ENCODE results near the gene NUDCD3.

The NUDCD3 gene

DNA sequence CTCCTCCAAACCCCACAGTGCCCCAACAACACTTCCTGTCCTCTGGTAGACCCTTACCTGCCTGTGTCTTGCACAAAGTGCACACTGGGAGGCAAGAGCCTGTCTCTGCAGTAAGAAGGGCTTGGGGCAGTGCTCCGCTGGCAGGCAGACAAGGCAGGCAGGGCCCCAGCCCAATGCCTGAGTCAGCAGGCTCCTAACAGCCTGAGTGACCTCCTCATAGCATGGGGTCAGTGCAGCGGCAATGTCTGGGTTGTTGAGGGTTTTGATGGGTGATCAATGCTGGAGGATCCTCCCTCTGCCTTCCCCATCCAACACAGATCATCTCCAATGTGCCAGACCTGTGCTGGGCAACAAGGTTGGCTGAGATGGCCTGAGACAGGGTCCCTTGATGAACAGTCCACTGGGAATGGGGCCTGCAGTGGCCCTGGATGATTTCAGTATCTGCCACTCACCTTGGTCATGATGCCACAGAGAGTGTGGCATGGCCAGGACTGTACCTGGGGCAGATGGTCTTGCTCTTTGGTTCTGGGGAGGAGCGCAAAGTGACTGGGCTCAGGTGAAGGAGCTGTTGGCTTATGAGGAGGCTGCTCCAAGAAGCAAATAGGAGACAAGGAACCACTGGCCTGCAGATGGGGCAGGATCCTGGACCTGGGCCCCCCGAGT lies 109.5 kb downstream of the NUDCD3 start:
- no peak for DNase-seq

DNA sequence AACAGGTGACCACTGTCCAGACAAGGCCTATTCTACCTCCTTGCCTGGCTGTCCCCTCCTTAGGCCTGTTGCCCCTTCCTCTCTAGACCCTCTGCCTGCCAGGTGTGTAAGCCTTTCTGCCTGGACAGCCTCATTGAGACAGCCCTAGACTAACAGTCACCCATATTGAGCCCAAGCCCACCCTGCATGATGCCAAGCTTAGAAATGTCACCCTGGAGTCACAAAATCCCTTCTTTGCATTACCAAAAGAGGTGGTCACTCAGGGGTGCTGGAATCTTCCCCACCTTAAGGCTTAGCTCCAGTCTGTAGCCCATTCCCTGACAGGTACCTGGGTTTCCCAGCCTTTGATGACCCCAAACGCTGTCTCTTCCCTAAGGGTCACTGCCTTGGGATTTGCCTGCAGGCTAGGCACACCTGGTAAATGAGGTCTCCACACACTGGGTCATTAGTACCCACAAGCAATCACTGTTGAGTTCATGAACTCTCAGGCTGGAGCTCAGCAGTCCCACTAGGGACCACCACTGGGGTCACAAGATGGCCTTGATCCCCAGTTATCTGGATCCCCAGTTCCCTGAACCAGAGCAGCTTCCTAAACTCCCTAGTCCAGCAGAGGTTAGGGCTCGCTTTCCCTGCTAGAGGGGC lies 110.1 kb downstream of the NUDCD3 start:
- DNase-seq, result no peak

DNA sequence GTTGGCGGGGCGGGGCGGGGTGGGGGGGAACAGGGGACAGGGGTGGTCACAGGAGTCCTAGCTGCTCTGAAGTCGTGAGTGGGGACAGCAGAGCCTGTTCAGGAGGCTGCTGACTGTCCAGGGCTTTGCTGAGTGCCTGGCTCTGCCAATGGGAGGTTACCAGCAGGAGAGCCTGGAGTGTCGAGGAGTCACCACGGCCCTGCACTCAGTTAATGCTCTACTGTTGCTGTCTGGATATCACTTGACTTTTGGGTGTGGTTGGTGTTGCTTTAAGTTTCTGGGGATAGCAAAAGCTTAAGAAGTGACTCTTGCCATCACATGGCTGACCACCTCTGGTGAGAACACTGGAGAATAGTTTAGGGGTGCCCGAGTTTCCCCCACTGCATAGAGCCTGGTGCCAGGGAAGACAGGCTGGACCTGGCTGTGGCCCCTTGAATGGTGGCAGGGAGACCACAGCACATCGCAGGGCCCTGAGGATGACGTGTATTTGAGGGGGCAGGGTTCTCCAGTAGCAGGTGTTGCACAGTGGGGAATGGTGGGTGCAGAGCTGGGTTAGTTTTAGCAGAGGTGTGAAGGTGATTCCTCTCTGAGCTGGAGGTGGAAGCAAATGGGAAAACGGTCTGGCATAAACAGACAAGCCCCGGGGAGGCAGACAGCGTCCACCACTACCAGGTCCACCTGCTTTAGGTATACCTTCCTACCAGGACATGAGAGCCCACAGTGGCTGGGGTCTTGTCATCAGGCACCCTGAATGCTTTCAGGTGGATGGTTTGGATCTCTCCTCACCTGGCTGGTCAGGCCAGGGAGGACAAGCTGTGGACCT lies 110.9 kb downstream of the NUDCD3 start:
- DNase-seq, result no peak

DNA sequence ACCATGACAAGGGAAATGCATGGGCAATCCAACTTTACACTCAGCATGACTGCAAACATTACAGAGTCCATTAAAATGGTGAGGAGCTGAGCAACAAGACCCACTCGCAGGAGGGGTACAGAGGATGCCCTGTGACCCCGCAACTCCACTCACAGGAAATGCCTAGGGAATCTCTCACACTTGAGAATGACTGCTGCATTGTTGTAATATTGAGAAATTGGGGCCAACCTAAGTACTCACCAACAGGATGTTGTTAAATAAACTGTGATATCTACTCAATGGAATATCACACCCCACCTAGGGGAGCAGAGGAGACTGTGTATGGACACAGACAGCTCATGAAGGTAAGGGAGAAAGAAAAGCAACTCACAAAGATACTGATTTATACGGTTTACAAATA lies 111.7 kb downstream of the NUDCD3 start:
- no peak for DNase-seq

DNA sequence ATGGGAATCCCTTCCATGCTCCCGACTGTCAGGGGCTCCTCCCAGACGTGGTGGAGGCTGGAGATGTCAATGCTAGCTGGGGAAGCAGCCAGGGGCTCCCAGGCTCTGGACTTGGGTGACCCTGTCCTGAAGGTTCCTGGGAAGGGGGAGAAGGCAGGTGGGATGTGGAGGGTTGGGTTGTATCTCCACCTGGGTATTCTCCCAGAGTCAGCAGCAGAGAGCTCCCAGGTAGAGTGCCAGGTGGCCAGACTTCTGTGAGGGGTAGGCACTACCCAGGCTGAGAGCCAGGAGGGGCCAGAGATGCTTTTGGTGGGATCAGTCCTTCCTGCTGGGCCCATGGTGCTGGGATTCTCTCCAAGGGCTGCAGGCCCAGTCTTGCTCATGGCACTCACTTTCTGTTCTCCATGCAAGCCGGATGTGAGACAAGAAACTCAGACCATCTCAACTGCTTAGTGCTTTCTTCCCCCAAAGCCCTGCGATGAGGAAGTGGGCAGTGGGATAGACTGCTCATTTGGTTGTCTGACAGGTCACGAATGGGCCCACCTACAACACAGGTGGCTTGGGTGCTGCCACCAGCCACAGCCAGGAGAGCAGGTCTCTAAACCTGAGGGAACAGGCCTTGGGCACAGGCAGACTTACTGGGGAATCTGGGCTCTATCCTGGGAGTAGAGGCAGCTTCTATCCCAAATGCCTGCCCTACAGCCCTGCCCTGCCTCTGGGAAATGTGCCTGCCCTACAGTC lies 112.6 kb downstream of the NUDCD3 start:
- DNase-seq, result no peak

DNA sequence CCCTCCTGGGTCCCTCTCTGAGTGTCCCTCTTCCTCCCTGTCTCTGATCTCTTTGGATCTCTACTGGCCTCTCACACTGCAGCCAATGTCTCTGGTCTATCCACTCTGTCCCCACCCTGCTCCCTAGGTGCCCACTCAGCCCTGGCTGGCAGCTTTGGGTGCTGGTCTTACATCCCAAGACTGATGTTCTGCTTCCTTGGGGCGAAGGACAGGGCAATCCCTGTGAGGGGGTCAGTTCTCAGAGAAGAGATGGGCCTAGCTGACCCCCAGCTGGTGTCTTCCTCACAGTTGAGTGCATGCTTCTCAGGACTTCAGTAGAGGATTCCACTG lies 113.4 kb downstream of the NUDCD3 start:
- DNase-seq, result no peak

DNA sequence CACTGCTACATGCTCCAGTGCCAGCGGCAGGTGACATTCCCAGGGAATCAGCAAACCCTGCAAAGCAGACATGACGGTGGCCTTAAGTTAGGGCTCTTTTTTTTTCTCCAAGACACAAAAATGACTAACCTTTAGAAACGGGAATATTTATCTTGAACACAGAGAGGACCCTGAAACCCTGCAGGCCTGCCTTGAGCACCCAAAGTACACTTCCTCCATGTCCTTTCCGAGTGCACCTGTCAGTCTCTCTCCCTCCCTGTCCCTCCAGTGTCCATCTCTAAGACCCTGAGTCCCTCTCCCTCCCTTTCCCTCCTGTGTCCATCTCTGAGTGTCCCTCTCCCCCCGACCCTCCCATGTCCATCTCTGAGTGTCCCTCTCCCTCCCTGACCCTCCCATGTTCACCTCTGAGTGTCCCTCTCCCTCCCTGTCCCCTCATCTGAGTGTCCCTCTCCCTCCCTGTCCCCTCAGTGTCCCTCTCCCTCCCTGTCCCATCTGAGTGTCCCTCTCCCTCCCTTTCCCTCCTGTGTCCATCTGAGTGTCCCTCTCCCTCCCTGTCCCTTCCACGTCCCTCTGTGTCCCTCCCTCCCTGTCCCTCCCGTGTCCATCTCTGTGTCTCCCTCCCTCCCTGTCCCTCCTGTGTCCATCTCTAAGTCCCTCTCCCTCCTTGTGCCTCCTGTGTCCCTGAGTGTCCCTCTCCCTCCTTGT lies 113.9 kb downstream of the NUDCD3 start:
- no peak for DNase-seq

DNA sequence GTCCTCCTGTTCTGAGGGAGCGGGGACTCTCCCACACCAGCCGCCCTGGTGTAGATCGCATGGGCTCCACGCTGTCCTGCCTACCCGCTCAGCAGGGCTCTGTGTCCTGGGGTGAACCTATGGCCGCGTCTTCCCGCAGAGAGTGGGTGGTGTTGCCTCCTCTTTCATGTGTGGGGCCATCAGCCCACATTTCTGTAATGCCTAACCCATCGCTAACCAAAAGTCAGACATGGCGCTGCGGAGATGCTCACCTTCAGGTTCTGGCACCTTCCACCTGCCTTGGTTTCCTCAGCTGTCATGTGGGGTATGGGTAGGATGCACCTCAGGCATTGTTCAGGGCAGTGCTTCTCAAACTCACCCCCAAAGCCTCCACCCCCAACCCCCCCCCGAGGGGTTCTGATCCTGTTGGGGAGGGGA lies 114.5 kb downstream of the NUDCD3 start:
- DNase-seq, result no peak

DNA sequence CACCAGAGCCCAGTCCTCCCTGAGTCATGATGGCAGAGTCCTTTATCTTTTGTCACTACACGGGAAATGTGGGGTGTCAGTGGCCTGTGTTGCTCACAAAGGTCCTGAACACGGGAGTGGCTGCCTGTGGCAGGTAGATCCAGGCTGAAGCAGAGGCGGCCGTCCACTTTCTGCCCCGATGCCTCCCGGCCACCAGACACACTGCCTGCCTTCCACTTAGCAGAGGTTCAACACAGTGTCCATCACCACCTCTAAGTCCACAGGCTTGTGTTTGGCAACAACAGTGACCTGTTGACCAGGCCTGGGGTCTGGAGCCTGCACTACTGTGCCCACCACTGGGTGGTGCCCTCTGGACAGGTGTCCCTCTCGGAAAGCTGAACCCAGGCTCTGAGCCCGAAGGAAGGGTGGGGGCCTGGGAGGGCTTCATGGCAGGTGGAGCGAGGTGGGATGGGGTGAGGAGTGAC lies 115.2 kb downstream of the NUDCD3 start:
- DNase-seq, result no peak

DNA sequence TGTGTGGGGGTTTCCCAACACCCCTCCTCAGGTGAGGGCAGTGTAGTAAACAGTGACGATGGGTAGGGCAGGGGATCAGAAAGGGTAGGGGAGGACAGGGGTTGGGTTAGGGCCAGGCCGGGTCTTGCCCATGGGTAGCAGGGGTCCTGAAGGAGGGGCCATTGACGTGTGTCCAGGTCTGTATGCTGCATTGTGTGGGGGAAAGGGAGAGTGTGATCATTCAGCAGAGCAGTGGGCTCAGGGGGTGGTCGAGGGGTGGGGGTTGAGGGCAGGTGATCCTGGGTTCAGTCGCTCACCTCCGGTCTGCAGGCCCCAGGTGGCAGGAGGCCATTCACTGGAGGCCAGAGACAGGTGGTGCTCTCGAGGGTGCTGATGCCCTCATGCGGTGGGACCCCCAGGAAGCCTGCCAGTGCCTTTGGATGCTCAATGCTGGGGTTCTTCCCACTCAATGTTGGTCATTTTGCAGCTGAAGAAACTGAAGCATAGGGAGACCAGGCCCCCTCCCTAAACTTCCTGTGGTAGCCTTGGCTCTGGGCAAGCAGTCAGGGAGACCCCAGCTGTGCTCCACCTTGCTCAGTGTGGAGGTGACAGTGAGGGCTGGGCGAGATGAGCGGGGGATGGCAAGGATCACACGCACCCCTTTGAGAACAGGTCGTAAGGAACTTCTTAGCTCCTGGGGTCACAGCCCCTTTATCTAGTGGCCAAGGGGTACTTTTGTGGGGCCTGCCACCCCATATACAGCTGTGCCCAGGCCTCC lies 116.3 kb downstream of the NUDCD3 start:
- DNase-seq, result no peak

DNA sequence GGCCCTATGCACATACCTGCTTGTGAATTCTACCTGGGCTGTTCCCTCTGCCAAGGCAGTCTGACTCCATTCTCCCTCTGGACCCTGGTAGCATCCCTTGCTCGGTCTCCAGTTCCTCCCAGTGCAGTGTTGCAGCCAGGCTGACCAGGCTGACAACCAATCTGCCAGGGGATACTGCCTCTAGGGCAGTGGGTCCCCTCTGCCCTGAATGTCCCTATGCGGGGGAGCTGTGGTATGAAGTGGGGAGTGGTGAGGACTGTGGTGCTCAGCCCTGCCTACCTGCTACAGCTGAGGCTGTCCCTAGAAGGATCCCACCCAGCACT lies 117.1 kb downstream of the NUDCD3 start:
- DNase-seq, result no peak

DNA sequence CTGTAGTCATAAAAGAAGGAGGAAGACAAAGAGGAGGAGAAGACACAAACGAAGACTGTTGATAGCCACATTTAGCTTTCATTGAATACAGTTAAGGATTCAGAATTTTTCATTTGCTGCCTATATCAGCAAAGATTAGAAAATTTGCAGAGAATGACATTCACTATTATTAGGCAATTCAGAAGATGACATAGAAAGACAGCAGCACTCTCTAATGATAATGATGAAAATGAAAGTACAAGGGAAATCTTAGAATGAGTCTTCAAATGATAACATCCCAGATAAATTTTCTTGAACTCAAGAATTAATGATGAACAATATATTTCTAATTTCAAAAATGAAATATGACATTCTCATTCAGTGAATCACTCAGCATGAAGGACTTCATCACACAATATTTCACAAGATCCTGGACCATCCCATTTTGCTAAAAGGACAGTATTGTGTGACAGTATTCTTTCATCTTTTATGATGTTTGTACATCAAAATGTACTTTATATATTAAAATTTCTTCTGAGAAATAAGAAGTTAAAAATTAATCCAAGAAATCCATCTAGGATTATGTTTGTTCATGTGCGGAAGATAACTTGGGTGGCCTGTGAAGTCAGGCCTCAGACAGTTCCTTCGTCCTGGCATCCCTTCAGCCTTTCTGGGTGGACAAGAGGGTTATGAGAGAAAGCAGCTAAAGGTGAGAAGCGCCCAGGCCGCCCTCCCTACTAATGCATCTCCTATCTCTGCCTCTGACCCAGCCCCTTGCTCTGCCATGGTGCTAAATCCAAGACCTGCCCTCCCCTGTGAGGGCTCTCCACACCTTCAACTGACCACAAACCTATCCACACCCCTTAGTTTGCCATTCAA lies 117.7 kb downstream of the NUDCD3 start:
- no peak for DNase-seq

DNA sequence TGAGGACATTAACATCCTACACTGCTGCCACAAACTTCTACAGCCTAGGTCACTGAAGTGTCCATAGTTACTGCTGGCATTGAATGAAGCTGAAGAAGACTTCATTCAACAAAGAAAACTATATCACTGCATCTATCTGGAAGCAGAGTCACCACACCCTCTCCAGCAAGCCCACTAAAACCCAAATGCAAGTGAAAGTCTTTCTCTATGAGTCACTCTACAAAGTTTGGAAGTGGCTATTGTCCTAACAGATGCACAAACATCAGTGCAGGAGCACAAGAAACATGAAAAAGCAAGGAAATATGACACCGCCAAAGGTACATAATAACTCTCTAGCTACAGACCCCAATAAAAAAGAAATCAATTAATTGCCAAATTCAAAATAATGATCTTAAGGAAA lies 121.6 kb downstream of the NUDCD3 start:
- DNase-seq, result no peak

DNA sequence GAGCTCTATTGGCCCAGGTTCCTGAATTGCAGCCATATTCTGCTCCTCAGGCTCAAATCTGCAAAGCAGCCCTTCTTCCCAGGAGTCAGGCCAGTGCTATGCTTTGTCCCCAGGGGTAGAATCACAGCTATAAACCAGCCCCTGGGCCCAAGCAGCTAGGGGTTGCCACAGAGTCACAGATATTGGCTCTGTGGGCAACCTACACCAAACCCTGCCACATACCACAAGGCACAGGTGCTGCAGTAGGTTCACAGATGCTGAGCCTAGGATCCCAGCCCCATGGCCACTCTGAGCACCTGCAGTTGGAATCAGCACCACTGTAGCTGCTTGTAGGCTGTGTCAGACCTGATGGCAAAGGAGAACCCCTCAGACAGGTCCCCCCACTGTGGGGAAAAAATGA lies 122.0 kb downstream of the NUDCD3 start:
- DNase-seq, result no peak

DNA sequence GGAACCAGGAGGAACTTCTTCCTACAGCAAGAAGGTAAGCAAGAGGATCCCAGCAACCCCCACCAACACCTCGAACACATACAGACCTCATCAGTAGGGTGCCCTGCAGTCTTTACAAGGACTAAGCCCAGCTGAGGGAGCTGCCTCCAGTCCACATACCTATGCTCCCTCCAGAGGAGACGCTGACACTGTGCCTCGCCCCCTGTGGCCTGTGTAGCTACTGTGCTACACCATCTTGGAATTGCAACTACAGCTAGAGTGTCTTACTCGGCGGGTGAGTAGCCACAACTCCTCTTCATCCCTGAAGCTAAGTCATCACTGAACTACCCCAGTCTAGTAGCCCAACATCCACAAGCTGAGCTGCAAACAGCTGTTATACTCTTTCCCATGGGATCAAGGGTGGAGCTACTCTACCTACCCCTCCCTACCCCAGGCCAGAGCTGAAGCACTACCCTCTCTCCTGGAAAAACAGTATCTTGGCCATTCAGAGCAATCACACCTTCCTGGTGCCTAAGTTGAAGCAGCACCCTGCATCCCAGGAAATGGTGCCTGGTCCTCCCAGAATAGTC lies 122.9 kb downstream of the NUDCD3 start:
- no peak for DNase-seq

DNA sequence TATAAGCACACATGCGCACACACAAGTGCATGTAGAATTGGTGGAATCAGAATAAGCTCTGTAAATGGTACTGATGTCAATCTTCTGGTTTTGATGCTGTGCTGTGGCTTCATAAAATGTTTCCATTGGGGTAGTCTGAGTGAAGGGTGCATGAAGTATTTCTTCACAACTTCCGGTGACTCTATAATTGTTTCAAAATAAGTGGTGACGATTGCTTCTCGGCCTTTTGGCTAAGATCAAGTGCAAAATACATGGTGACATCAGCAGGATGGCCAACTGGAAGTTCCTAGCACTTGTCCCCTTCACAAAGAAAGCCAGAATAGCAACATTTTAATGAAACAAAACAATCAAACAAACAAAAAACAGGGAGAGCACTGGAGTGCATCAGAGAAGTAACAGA lies 123.5 kb downstream of the NUDCD3 start:
- no peak for DNase-seq

DNA sequence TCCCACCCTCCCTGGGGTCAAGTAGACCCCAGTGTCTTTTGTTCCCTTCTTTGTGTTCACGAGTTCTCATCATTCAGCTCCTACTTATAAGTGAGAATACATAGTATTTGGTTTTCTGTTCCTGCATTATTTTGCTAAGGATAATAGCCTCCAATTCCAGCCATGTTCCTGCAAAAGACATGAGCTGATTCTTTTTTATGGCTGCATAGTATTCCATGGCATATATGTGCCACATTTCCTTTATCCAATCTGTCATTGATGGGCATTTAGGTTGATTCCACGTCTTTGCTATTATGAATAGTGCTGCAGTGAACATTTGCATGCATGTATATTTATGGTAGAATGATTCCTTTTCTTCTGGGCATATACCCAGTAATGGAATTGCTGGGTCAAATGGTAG lies 136.8 kb downstream of the NUDCD3 start:
- no peak for DNase-seq

DNA sequence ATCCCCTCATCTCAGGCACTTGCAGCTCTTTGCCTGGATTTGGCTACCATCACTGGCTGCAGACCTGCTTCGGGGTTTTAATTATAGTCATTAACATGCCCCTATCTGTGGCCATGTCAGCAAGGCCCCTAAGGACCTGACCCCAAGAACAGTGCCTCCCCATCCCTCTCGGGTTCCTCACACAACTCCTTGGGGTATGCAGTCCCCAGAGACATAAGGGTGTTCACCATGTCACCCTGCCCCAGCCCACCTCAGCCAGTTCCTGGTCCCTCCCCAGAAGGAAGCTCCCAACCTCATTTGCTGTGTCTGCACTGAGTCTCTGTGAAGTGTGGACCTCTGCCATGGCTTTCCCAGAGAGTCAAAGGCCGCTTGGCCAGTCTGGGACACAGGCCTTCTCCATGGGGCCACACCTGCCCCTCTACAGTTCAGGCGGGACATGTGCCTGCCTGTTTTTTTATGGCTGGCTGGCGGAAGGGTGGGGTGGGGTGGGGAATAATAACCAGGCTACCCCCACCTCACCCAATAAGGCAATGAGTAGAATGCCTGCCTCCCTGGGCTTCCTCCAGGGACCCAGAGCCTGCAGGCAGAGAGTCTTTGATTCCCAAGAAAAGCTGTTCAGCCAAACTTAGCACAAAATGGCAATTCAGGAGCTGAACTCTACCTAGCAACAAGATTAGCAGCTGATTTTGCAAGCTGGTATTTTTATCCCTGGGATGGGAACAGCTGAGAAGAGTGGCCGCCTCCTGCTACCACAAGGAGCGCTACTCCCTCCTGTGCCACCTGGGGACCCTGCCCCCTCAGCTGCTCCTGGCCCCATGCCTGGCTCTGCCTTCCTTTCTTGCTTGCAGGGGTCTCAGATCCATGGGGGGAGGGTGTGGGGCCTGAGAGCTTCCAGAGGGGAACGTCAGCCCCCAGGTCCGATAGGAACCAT lies 141.3 kb downstream of the NUDCD3 start:
- no peak for DNase-seq

DNA sequence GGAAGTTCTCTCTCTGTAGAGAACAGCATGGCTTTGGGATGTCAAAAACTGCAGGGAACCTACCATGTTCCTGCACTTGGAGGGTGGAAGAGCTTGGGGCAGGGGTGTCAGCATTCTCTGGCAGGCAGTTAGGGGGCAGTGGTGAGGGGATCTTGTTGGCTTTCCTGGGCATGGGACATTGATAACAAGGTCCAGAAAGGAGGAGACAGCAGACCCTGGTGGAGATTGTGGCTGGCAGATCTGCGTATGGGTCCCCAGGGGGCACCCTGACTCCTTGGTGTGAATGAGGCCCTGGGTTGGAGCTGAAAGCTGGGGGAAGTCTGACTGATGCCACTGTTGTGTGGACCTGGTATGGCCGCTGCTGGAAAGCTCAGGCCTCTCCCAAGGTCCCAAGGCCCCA lies 142.2 kb downstream of the NUDCD3 start:
- no peak for DNase-seq

Data from NCI-H446 treated with DMSO at 0.1 percent for 48 hours (cell line).